Measurements from ENCODE around the gene PNMA5.
"Not testable (repeated sequence)": the region's sequence is repeated elsewhere in the genome, so short reads cannot be mapped to it uniquely, and the experiment has no call there.

Gene PNMA5

DNA sequence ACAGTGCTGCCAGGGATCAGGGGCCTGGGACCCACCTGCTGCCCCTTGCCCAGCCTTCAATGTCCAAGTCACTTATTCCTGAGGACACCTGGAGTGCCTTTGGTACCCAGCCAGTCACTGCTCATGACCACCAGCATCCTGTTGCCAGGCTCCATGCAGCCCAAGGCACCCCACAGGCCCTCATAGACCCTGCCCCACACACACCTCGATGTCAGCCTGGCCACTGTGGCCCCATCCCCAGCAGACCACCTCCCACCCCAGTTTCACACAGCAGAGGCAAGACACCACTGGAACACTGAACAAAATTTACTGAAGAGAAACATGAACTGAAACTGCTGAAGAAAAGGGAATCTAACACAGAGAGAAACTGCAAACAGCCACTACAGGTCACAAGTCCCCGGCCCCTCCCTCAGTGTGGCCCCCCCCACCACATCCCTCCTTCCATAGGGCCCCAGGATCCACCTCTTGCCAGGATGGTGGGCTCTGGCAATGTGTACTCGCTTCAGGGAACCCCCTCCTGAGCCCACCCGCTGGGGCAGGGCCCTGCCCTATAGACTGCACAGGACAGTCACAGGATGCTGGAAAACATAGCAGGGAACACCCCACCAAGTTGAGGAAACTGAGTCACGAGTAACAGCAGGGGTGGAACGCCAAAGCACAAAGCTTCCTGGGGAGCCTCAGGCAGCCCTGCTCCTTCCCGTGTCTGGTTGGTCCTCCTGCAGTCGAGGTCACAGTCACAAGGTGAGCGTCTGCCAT lies 5.2 kb downstream of the PNMA5 start:
- Mint-ChIP-seq H3K27ac (no peak overlapping the region), H3K4me1 (ENCODE audit: low read depth) (no peaks in the 10 kb centered on the region), H3K36me3 (no peaks in the 10 kb centered on the region), H3K4me3 (no peak overlapping the region), H3K27me3 (no peaks in the 10 kb centered on the region), H3K9me3 (ENCODE audit: low read depth) (no peaks in the 10 kb centered on the region)

DNA sequence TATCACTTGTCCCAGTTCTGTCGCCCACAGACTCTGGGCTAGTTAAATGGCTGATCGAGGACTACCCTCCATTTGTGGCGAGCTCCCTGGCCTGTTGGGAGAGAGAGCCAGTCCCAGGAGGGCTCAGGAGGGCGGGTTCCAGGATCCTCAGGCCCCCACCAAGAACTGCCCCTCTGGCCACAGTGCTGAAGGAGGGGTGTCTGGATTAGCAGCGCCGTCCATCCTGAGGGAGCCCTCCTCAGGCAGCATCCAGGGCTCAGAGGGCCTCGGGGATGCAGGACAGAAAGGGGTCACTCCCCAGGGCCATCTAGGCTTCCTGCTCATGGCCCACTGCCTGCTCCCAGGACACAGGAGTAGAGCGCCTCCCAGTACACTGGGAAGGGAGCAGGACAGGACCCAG lies 6.1 kb downstream of the PNMA5 start:
- Mint-ChIP-seq H3K9me3 (ENCODE audit: low read depth) (no peaks in the 10 kb centered on the region), H3K36me3 (no peaks in the 10 kb centered on the region), H3K4me3 (no peak overlapping the region), H3K27ac (no peak overlapping the region), H3K4me1 (ENCODE audit: low read depth) (no peaks in the 10 kb centered on the region), H3K27me3 (no peaks in the 10 kb centered on the region)

DNA sequence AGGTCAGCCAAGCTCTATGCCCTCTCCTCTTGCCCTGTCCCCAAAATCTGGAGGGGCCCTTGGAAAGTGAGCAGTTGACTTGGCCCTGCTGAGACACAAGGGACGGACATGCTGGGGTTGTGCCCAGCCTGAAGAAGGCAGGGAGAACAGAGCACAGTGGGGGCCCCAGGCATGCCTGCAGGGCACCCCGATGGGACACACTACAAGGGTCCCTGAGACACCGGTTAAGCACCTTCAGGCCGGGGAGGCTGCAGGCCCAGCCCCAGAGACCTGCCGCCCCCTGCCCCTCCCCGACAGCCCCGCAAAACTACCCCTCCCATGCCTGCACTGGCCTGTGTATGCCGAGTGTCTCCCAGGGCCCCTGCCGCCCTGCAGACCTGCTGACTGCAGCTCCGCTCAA lies 6.8 kb downstream of the PNMA5 start:
- H3K27ac Mint-ChIP-seq; H3K27me3 Mint-ChIP-seq; H3K4me1 Mint-ChIP-seq (ENCODE audit: low read depth); H3K9me3 Mint-ChIP-seq (ENCODE audit: low read depth); H3K4me3 Mint-ChIP-seq; H3K36me3 Mint-ChIP-seq: not testable (repeated sequence)

GRCh38 chrX:152985383-152985782 lies 8.5 kb downstream of the PNMA5 start:
- not testable (repeated sequence) for H3K9me3 Mint-ChIP-seq (ENCODE audit: low read depth); H3K36me3 Mint-ChIP-seq; H3K4me1 Mint-ChIP-seq (ENCODE audit: low read depth); H3K27me3 Mint-ChIP-seq; H3K4me3 Mint-ChIP-seq; H3K27ac Mint-ChIP-seq

DNA sequence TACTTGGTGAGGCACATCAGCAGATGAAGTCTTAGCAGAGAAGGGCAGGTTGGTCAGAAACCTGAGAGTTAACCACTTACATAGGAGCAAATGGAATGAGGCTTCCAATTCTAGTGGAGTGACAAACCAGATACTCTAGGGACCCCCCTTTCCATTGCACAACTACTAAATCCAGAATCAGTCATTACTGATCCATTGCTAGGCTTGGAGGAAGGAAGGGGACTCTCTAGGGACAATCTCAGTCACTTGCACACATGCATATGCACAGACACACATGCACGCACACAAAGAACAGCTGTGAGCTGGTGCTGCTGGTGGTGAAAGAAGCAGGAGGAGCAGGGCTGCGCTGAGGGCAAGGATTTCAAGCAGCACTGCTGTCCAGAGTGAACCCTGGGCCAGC lies 25.7 kb downstream of the PNMA5 start:
- Mint-ChIP-seq H3K4me3 (no peak overlapping the region), H3K4me1 (ENCODE audit: low read depth) (no peaks in the 10 kb centered on the region), H3K36me3 (peaks cover 3% of the 10 kb centered on the region), H3K9me3 (ENCODE audit: low read depth) (no peaks in the 10 kb centered on the region), H3K27ac (no peak overlapping the region), H3K27me3 (no peaks in the 10 kb centered on the region)

GRCh38 chrX:152960115-152960514 lies 33.8 kb downstream of the PNMA5 start:
- Mint-ChIP-seq H3K27ac (no peak overlapping the region), H3K36me3 (no peaks in the 10 kb centered on the region), H3K9me3 (ENCODE audit: low read depth) (no peaks in the 10 kb centered on the region), H3K4me3 (no peak overlapping the region), H3K4me1 (ENCODE audit: low read depth) (peaks cover 6% of the 10 kb centered on the region), H3K27me3 (no peaks in the 10 kb centered on the region)

DNA sequence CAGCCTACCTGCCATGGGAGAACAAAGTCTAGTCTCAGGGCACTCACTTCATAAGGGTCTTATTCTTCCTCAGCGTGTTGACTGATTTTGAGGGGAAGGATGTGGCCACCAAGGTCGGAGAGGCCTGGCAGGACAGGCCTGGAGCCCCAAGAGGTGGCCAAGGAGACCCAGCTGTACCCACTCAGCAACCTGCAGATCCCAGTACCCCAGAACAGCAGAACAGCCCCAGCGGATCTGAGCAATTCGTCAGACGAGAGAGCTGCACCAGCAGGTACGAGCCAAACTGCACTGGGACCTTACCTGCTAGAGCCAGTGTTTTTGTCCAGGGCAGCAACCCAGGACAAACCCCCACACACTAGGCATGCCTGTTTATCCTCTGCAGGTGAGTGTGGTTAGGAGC lies 34.3 kb downstream of the PNMA5 start:
- no peaks in the 10 kb centered on the region for H3K27me3 Mint-ChIP-seq
- H3K36me3 Mint-ChIP-seq: no peaks in the 10 kb centered on the region
- no peak overlapping the region for H3K4me3 Mint-ChIP-seq
- no peaks in the 10 kb centered on the region for H3K9me3 Mint-ChIP-seq (ENCODE audit: low read depth)
- peaks cover 6% of the 10 kb centered on the region for H3K4me1 Mint-ChIP-seq (ENCODE audit: low read depth)
- no peak overlapping the region for H3K27ac Mint-ChIP-seq

- peak overlapping the region; percentile 89 for H3K27ac Mint-ChIP-seq
- no peaks in the 10 kb centered on the region for H3K9me3 Mint-ChIP-seq (ENCODE audit: low read depth)
- H3K36me3 Mint-ChIP-seq: no peaks in the 10 kb centered on the region
- peak overlapping the region; percentile 38 for H3K4me3 Mint-ChIP-seq
- H3K4me1 Mint-ChIP-seq (ENCODE audit: low read depth): peaks cover 6% of the 10 kb centered on the region
- H3K27me3 Mint-ChIP-seq: no peaks in the 10 kb centered on the region
These were observed 35.1 kb downstream of the PNMA5 start for GRCh38 chrX:152958524-152959465.

- peak overlapping the region; percentile 89 for H3K27ac Mint-ChIP-seq
- no peak overlapping the region for H3K4me3 Mint-ChIP-seq
- peaks cover 6% of the 10 kb centered on the region for H3K4me1 Mint-ChIP-seq (ENCODE audit: low read depth)
- H3K36me3 Mint-ChIP-seq: no peaks in the 10 kb centered on the region
- no peaks in the 10 kb centered on the region for H3K27me3 Mint-ChIP-seq
- no peaks in the 10 kb centered on the region for H3K9me3 Mint-ChIP-seq (ENCODE audit: low read depth)
These were observed 35.9 kb downstream of the PNMA5 start for GRCh38 chrX:152958047-152958446.

DNA sequence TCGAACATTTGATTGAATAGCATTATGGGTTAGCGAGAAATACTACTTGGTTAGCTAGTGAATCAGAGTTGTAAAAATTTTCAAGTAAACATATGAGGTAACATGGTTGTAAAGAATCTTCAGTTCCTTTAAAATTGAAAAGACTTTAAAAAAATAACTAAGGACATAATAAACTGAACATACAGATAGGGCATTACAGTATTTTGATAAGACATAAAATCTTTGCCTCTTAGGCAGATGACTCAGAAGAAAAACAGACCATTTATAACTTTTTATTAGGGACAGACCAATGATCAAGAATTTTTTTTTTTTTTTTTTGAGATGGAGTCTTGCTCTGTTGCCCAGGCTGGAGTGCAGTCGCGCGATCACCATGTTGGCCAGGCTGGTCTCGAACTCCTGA lies 43.1 kb downstream of the PNMA5 start:
- Mint-ChIP-seq H3K4me1 (ENCODE audit: low read depth) (no peaks in the 10 kb centered on the region), H3K9me3 (ENCODE audit: low read depth) (no peaks in the 10 kb centered on the region), H3K27ac (no peak overlapping the region), H3K4me3 (no peak overlapping the region), H3K36me3 (peaks cover 12% of the 10 kb centered on the region), H3K27me3 (no peaks in the 10 kb centered on the region)

DNA sequence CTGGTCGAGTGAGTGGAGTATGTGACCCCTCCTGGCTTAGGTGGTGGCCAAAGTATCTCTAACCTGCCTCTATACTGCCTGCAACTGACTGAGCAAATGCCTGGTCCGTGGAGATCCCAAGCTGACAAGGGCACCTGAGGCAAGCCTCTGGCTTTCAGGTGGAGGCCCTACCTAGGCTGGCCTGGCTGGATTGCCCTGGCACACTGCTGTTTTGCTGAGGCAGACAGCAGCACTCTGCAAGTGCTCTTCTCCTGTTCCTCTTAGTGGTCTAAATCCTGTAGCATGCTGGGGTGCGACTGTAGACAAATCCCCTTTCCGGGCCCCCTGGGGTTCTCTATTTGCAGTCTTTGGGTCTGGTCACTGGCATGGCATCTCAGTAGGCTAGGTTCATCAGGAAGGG lies 44.8 kb downstream of the PNMA5 start:
- Mint-ChIP-seq H3K9me3 (ENCODE audit: low read depth) (no peaks in the 10 kb centered on the region), H3K4me3 (no peak overlapping the region), H3K4me1 (ENCODE audit: low read depth) (no peaks in the 10 kb centered on the region), H3K27ac (no peak overlapping the region), H3K27me3 (no peaks in the 10 kb centered on the region), H3K36me3 (peaks cover 12% of the 10 kb centered on the region)

- peaks cover 5% of the 10 kb centered on the region for H3K4me1 Mint-ChIP-seq (ENCODE audit: low read depth)
- H3K27ac Mint-ChIP-seq: no peak overlapping the region
- H3K36me3 Mint-ChIP-seq: peaks cover 12% of the 10 kb centered on the region
- no peaks in the 10 kb centered on the region for H3K9me3 Mint-ChIP-seq (ENCODE audit: low read depth)
- no peaks in the 10 kb centered on the region for H3K27me3 Mint-ChIP-seq
- no peak overlapping the region for H3K4me3 Mint-ChIP-seq
These were observed 47.2 kb downstream of the PNMA5 start for GRCh38 chrX:152946681-152947080.

GRCh38 chrX:152945021-152945979 lies 48.6 kb downstream of the PNMA5 start:
- H3K9me3 Mint-ChIP-seq (ENCODE audit: low read depth): no peaks in the 10 kb centered on the region
- H3K27ac Mint-ChIP-seq: no peak overlapping the region
- peaks cover 12% of the 10 kb centered on the region for H3K36me3 Mint-ChIP-seq
- H3K4me3 Mint-ChIP-seq: no peak overlapping the region
- peaks cover 5% of the 10 kb centered on the region for H3K4me1 Mint-ChIP-seq (ENCODE audit: low read depth)
- no peaks in the 10 kb centered on the region for H3K27me3 Mint-ChIP-seq

GRCh38 chrX:152943826-152944225 lies 50.1 kb downstream of the PNMA5 start:
- peaks cover 5% of the 10 kb centered on the region for H3K4me1 Mint-ChIP-seq (ENCODE audit: low read depth)
- H3K27me3 Mint-ChIP-seq: no peaks in the 10 kb centered on the region
- no peak overlapping the region for H3K27ac Mint-ChIP-seq
- H3K36me3 Mint-ChIP-seq: peaks cover 8% of the 10 kb centered on the region
- H3K9me3 Mint-ChIP-seq (ENCODE audit: low read depth): no peaks in the 10 kb centered on the region
- no peak overlapping the region for H3K4me3 Mint-ChIP-seq

DNA sequence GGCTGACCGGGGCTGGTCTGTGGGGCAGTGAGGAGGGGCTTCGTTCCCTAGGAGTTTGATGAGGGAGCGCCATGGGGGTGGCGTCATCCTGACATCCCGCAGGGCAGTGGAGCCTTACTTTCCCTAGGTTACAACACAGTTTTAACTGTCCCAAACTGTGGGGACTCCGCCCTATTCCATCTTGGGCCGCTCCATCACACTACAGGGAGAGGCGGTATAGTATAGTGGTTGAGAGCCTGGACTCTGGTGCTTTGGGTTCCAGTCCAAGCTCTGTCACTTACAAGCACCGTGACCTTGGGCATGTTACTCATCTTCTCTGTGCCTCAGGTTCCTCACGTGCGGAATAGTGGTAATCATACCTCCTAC lies 51.9 kb downstream of the PNMA5 start:
- Mint-ChIP-seq H3K9me3 (ENCODE audit: low read depth) (no peaks in the 10 kb centered on the region), H3K27ac (peak overlapping the region; percentile 28), H3K36me3 (no peaks in the 10 kb centered on the region), H3K4me1 (ENCODE audit: low read depth) (peaks cover 5% of the 10 kb centered on the region), H3K27me3 (no peaks in the 10 kb centered on the region), H3K4me3 (peak overlapping the region; percentile 87)

Measured in activated naive CD8-positive, alpha-beta T cell (primary cell).